Upper lobe of right lung (tissue), 1 donor: ENCODE measurements around the gene TEDC1. TPM values are rescaled to one million over a fixed set of nuclear protein-coding genes. Genes with fewer than 3 reads are reported as not detected.

Experiments
- ATAC-seq: fragments of 200-7000 bp; cut with Tn5 transposase; one replicate; pipeline ENCODE4 v1.9.1; 2020; ENCODE audit warnings: mild to moderate bottlenecking, moderate library complexity
- DNase-seq: peaks from one replicate; pipeline ENCODE4 v3.0.0-alpha.2; 2020
- H3K27ac ChIP-seq: fragments of 200-600 bp; one replicate; pipeline ENCODE4 v1.8.0; 2022
- H3K27me3 ChIP-seq: fragments of 200-600 bp; one replicate; pipeline ENCODE4 v1.8.0; 2022; ENCODE audit warnings: mild to moderate bottlenecking
- H3K36me3 ChIP-seq: fragments of 200-600 bp; one replicate; pipeline ENCODE4 v1.8.0; 2022
- H3K4me1 ChIP-seq: fragments of 200-600 bp; one replicate; pipeline ENCODE4 v1.8.0; 2022
- H3K4me3 ChIP-seq: fragments of 200-600 bp; one replicate; pipeline ENCODE4 v1.8.0; 2022; ENCODE audit warnings: mild to moderate bottlenecking
- H3K9me3 ChIP-seq: fragments of 200-600 bp; one replicate; pipeline ENCODE4 v1.8.0; 2022
- intact Hi-C: fragments of 100-400 bp; cut with DNase I; formaldehyde crosslinking; loops from one replicate; pipeline ENCODE4 v1.11.0; 2022
- total RNA-seq: library from RNA; stranded (reverse); fragmentation: NEBNext Ultra II Directional; extraction: Animal tissue kit (Norgen Biotek cat#: 25700); gene quantifications from one replicate; pipeline ENCODE4 v1.2.1, GENCODE V29; 2021
- TF ChIP-seq, protein P1 (sequence below): fragments of 200-600 bp; IDR thresholded peaks from one replicate; pipeline ENCODE4 v1.8.0; 2022; ENCODE audit warnings: antibody characterized with exemption
- donor health status: DM: no; HTN: yes; CAD: no; lungs with severe emphysema.

The TEDC1 gene
- total RNA-seq, 1 donor from 2014 or later, result 7.9 TPM

DNA sequence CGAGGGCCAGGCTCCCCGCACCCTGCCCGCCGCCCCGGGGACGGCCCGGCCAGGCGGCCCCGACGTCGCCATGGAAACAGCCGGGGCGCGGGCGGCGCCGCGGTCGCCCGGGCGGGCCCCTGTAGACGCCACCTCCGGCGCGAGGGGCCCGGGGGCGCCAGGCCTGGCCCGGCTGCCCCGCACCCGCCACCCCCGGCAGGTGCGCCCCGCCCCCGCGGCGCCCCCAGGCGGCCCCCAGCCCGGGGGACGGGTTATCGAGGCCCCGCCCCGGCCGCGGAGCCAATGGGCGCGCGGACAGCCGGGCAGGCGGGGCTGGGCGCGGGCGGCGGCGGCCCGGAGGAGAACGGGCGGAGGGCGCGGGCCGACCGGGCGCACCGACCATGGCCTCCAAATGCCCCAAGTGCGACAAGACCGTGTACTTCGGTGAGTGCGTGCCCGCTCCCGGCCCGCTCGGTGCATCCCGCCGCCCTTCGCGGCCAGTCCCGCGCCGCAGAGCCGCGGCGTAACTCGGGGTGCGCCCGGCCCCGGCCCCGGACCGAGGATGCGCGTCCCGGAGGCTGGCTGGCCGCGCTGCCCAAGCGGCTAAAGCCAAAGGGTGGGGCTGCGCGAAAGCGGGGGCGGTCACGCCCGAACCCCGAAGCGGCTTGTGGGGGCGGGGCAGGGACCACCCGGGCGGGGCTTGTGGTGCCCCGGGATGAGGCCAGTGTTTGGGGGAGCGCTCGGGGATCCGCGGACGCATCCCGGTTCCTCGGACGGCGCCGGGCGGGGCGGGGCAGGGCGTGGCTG, 16.4 kb upstream of the TEDC1 start, which contains the start of gene CRIP2:
CRIP2 (plus strand) TSS at position 339 of the 786 bp plus-strand sequence; CDS start at position 381, 42 bp downstream.
- Histone ChIP-seq H3K4me3 (peak within 1 kb of the TSS; percentile 66), H3K36me3 (no peaks in the 10 kb centered on the region), H3K9me3 (no peaks in the 10 kb centered on the region), H3K27ac (peak within 1 kb of the TSS; percentile 93), H3K27me3 (peaks cover 12% of the 10 kb centered on the region), H3K4me1 (peaks cover 35% of the 10 kb centered on the region)
- TF ChIP-seq, protein P1, sequence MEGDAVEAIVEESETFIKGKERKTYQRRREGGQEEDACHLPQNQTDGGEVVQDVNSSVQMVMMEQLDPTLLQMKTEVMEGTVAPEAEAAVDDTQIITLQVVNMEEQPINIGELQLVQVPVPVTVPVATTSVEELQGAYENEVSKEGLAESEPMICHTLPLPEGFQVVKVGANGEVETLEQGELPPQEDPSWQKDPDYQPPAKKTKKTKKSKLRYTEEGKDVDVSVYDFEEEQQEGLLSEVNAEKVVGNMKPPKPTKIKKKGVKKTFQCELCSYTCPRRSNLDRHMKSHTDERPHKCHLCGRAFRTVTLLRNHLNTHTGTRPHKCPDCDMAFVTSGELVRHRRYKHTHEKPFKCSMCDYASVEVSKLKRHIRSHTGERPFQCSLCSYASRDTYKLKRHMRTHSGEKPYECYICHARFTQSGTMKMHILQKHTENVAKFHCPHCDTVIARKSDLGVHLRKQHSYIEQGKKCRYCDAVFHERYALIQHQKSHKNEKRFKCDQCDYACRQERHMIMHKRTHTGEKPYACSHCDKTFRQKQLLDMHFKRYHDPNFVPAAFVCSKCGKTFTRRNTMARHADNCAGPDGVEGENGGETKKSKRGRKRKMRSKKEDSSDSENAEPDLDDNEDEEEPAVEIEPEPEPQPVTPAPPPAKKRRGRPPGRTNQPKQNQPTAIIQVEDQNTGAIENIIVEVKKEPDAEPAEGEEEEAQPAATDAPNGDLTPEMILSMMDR, result no peak
- ATAC-seq (peak; percentile 33), DNase-seq (no peak)
- intact Hi-C loops, result no loop called here

DNA sequence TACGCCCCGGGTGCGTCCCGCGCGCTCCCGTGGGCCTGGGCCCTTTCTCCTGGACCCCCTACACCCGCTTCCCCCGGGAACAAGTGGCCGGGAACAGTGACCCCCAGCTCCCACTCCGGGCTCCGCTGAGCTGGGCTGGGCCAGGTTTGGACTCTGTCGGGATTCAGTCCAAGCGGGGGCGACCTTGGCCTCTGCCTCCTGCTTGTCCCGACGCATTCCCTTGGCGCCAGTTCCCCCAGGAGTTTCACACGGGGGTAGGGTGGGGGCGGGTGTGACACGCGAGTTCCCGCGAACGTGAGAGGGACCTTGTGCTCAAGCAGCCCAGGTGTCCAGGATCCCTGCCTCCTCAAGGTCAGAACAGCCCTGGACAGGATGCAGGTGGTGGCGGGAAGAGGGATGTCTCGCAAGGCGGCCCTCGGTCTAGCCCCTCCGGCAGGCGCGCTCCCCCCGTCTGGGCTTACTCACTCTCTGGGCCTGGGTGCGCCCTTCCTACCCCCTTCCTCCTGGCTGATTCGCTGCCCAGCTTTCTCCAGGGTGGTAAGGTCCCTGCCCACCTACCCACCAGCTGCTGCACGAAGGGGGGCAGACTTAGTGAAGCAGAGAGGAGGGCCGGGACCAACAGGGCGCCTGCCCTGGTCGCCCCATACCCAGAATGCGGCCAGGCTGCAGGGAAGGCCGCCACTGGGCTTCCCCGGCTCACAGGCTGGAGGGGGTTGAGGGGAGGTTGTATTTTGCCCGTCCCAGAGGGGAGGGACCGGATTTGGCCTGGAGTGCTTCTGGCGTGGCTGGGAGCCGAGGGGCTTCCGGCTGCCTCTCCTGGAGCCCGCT, 15.6 kb upstream of the TEDC1 start:
- Histone ChIP-seq H3K36me3 (no peaks in the 10 kb centered on the region), H3K9me3 (no peaks in the 10 kb centered on the region), H3K27me3 (peaks cover 12% of the 10 kb centered on the region), H3K4me1 (peaks cover 41% of the 10 kb centered on the region), H3K4me3 (peak overlapping the region; percentile 66), H3K27ac (peak overlapping the region; percentile 93)
- TF ChIP-seq, protein P1, result no peak
- ATAC-seq (peak; percentile 0), DNase-seq (no peak)
- intact Hi-C loops, result no loop called here

DNA sequence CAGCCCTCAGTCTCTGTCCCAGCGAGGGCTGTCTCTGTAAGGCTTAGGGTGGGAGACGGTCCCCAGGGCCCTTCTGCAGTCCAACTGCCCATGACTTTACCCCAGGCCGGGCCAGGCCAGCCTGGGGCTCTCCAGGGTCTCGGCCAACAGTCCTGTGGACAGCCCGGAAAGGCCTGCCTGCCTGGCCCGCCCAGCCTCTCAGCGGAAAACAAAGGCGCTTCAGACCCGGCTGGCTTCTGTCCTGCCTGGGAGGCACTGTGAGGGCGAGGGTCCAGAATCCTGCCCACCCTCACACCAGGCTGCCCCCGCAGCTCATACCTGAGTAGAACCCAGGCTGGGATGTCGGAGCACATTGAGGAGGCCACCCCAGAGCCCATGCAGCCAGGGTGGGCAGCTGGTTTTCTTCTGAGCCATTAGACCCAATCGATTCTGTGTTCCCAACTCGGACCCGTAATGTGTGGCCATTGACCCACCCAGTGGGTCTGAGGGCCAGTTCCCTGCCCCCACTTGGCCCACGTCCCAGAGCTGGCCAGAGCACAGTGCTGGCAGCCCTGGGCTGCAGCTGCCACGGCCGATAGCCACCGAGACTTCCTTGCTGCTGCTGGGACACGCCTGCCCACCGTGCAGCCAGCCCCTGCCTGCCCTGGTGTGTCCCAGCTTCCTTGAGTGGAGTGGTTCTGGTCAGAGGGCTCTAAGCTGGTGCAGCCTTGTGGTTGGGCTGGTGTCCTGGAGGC, 14.8 kb upstream of the TEDC1 start:
- H3K27me3 ChIP-seq, result peaks cover 12% of the 10 kb centered on the region
- no peaks in the 10 kb centered on the region for H3K36me3 ChIP-seq
- peak overlapping the region; percentile 66 for H3K4me3 ChIP-seq
- peaks cover 49% of the 10 kb centered on the region for H3K4me1 ChIP-seq
- TF ChIP-seq, protein P1, result no peak
- ATAC-seq (peak; percentile 2), DNase-seq (no peak)
- intact Hi-C loops, result no loop called here
- no peaks in the 10 kb centered on the region for H3K9me3 ChIP-seq
- peak overlapping the region; percentile 93 for H3K27ac ChIP-seq

DNA sequence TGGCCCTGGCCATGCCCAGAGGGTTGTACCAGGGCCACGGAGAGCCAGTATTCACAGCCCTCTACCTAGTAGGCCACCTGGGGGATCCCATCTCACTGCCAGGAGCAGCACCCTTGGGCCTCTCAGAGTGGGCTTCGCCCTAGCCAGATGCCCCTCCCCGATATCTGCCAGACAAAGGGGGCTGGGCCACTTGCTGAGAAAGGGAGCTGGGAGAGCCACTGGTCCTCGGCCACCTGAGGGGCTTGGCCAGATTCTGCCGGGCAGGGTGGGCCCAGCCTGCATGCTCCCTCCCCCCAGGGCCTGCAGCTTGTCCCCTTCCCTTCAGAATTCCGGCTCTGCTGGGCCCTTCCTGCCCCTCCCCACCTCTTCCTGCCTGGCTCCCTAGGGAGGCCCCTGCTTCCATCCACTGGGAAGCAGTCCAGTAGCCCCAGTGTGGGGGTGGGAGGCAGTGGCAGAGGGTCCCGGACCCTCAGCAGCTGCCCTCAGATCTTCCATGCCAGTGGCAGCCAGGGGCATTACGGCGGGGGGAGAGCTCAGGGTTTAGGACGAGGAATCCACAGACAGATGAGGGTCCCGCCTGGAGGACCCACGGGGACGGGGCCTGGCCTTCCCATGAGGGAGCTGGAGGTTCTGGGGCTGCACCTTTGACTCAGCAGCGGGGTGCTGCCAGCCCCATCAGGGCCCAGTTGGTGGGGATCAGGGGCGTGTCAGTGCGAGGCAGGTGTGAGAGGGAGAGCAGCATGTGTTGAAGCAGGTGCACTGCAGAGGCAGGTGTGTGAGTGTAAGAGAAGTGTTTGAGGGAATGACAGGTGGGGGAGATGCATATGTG, 14.0 kb upstream of the TEDC1 start:
- peak overlapping the region; percentile 66 for H3K4me3 ChIP-seq
- DNase-seq, result no peak
- no peak for ATAC-seq
- H3K4me1 ChIP-seq, result peaks cover 50% of the 10 kb centered on the region
- intact Hi-C loops, result no loop called here
- peaks cover 12% of the 10 kb centered on the region for H3K27me3 ChIP-seq
- H3K27ac ChIP-seq, result peak overlapping the region; percentile 93
- TF ChIP-seq, protein P1, result no peak
- H3K36me3 ChIP-seq, result no peaks in the 10 kb centered on the region
- no peaks in the 10 kb centered on the region for H3K9me3 ChIP-seq
